HG02852 (cell line): ENCODE data around the gene ANGPTL4.
"Not testable (repeated sequence)": the region's sequence is repeated elsewhere in the genome, so short reads cannot be mapped to it uniquely, and the experiment has no call there.

Experiments
- ATAC-seq: cut with Tn5 transposase; IDR thresholded peaks from one replicate; pipeline ENCODE4 v1.9.1; 2021; ENCODE audit warnings: mild to moderate bottlenecking, moderate library complexity; ENCODE audit not compliant: unreplicated experiment

The ANGPTL4 gene

GRCh38 chr19:8360196-8360595 is 3.8 kb upstream of the ANGPTL4 start:
- ATAC-seq, result no peak

- no peak for ATAC-seq
These were observed 1.8 kb upstream of the ANGPTL4 start for GRCh38 chr19:8361921-8362793.

- no peak for ATAC-seq
These were observed 2.2 kb downstream of the ANGPTL4 start for GRCh38 chr19:8366121-8366581.

GRCh38 chr19:8366961-8367326 is 3.0 kb downstream of the ANGPTL4 start:
- ATAC-seq, result no peak

GRCh38 chr19:8367327-8368001 is 3.5 kb downstream of the ANGPTL4 start:
- no peak for ATAC-seq

DNA sequence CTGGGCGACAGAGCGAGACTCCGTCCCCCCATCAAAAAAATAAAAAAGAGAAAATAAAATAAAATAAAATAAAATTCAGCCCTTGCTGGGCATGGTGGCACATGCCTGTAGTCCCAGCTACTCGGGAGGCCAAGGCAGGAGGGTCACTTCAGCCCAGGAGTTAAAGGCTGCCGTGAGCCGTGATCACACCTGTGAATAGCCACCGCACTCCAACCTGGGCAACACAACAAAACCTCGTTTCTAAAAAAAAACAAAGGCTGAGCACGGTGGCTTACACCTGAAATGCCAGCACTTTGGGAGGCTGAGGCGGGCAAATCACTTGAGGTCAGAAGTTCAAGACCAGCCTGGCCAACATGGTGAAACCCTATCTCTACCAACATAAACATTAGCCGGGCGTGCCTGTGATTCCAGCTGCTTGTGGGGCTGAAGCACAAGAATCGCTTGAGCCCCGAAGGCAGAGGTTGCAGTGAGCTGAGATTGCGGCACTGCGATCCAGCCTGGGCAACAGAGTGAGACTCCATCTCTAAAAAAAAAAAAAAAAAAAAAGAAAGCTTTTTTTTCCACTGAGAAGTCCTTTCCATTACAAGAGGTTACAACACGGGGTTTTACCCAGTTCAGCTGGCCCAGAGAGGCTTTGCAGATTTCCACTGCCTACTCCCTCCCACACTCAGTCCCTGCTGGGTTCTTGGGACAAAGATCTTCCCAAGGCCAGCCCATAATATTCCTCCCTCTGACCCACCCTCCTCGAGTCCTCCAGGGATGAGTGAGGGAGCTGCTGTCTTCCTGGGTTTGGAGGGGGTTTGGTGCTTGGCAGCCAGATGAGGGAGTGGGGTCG is 6.4 kb downstream of the ANGPTL4 start:
- ATAC-seq, result no peak

DNA sequence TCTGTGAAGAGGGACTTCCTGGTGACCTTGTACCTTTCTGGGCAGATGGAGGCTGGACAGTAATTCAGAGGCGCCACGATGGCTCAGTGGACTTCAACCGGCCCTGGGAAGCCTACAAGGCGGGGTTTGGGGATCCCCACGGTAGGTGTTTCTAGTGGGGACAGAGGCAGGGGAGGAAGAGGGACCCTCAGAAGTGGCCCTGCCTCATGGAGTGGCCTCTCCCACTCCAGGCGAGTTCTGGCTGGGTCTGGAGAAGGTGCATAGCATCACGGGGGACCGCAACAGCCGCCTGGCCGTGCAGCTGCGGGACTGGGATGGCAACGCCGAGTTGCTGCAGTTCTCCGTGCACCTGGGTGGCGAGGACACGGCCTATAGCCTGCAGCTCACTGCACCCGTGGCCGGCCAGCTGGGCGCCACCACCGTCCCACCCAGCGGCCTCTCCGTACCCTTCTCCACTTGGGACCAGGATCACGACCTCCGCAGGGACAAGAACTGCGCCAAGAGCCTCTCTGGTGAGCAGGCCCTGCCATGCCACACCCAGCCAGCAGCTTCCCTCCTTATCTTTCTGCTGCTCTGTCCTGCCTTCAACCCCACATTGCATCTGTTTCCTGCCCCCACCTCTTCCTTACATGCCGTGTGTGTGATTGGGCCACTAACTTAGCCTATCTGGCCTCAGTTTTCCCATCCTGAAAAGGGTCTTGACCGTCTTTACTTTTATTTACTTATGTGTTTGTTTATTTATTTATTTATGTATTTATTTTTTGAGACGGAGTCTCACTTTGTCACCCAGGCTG is 7.3 kb downstream of the ANGPTL4 start:
- no peak for ATAC-seq

DNA sequence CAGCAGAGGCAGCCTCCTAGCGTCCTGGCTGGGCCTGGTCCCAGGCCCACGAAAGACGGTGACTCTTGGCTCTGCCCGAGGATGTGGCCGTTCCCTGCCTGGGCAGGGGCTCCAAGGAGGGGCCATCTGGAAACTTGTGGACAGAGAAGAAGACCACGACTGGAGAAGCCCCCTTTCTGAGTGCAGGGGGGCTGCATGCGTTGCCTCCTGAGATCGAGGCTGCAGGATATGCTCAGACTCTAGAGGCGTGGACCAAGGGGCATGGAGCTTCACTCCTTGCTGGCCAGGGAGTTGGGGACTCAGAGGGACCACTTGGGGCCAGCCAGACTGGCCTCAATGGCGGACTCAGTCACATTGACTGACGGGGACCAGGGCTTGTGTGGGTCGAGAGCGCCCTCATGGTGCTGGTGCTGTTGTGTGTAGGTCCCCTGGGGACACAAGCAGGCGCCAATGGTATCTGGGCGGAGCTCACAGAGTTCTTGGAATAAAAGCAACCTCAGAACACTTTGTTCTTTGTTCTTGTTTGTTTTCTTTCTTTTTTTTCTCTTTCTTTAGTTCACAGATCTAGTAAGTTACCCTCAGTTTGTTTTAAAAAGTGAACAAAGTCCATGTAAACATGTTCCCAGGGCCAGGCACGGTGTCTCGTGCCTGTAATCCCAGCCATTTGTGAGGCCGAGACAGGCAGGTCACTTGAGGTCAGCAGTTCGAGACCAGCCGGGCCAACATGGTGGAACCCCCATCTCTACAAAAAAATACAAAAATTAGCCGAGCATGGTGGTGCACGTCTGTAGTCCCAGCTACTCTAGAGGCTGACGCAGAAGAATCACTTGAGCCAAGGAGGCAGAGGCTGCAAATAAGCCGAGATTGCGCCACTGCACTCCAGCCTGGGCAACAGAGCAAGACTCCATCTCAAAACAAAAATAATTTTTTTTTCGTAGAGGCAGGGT is 10.2 kb downstream of the ANGPTL4 start:
- no peak for ATAC-seq

- not testable (repeated sequence) for ATAC-seq
These were observed 11.8 kb downstream of the ANGPTL4 start for GRCh38 chr19:8375766-8376165.

DNA sequence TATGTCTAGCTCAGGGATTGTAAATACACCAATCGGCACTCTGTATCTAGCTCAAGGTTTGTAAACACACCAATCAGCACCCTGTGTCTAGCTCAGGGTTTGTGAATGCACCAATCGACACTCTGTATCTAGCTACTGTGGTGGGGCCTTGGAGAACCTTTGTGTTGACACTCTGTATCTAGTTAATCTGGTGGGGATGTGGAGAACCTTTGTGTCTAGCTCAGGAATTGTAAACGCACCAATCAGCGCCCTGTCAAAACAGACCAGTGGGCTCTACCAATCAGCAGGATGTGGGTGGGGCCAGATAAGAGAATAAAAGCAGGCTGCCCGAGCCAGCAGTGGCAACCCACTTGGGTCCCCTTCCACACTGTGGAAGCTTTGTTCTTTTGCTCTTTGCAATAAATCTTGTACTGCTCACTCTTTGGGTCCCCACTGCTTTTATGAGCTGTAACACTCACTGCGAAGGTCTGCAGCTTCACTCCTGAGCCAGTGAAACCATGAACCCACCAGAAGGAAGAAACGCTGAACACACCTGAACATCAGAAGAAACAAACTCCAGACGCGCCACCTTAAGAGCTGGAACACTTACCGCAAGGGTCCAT is 12.5 kb downstream of the ANGPTL4 start:
- ATAC-seq, result not testable (repeated sequence)

DNA sequence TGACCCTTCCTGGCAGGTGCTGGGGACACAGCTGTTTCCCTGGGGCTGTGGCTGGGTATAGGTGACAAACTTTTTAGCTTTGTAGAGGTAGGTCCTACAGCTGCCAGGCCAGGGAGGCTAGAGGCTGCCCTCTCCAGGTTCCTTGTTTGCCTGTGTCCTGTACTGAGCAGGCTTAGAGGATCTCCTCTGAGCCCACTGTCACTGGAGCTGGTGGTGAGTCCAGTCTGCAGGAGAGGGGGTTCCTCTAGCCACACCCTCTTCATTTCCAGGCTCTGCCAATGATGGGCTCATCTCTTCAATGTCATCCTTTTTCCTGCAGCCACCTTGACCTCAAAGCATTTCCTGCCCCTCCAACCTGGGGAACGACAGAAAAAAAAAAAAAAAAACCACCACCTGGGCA is 13.6 kb downstream of the ANGPTL4 start:
- ATAC-seq, result no peak

- not testable (repeated sequence) for ATAC-seq
These were observed 15.4 kb downstream of the ANGPTL4 start for GRCh38 chr19:8379156-8379891.

DNA sequence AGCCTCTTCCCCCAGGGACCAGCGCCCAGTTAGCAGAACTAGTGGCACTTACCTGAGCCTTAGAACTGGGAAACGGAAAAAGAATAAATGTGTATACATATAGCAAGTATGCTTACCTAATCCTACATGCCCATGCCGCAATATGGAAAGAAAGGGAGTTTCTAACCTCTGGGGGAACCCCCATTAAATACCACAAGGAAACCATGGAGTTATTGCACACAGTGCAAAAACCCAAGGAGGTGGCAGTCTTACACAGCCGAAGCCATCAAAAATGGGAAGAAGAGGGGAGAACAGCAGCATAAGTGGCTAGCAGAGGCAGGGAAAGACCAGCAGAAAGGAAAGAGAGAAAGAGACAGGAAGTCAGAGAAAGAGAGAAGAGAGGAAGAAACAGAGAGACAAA is 20.6 kb downstream of the ANGPTL4 start:
- ATAC-seq, result not testable (repeated sequence)

DNA sequence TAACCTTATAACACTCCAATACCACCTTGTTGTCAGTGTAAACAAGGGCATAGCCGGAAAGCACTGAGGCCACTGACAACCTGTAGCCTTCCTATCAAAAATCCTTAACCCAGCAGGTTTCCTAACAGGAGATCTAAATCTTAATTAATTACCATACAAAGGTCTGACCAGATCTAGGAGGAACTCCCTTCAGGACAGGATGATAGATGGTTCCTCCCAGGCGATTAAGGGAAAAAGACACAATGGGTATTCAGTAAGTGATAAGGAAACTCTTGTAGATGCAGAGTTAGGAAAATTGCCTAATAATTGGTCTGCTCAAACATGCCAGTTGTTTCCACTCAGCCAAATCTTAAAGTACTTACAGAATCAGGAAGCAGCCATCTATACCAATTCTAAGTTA is 21.1 kb downstream of the ANGPTL4 start:
- ATAC-seq, result not testable (repeated sequence)

DNA sequence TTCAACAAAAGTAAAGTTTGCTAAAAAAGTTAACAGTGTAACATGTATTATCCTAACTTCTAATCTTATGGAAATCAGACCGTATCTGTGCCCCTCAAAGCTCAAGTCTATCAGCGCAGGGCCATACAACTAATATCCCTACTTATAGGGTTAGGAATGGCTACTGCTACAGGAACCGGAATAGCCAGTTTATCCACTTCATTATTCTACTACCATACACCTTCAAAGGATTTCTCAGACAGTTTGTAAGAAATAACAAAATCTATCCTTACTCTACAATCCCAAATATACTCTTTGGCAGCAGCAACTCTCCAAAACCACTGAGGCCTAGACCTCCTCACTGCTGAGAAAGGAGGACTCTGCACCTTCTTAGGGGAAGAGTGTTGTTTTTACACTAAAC is 21.6 kb downstream of the ANGPTL4 start:
- ATAC-seq, result not testable (repeated sequence)

DNA sequence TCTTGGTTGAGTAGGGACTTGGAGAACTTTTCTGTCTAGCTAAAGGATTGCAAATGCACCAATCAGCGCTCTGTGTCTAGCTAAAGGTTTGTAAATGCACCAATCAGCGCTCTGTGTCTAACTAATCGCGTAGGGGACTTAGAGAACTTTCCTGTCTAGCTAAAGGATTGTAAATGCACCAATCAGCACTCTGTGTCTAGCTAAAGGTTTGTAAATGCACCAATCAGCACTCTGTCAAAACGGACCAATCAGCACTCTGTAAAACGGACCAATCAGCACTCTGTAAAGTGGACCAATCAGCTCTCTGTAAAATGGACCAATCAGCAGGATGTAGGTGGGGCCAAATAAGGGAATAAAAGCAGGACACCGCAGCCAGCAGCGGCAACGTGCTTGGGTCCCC is 22.5 kb downstream of the ANGPTL4 start:
- not testable (repeated sequence) for ATAC-seq

- ATAC-seq, result no peak
These were observed 23.0 kb downstream of the ANGPTL4 start for GRCh38 chr19:8386990-8387389.
